Bronchial epithelial cell (primary cell): ENCODE data around the gene ALOXE3. TPM values are rescaled to one million over a fixed set of nuclear protein-coding genes. Genes with fewer than 3 reads are reported as not detected.

Experiments
- DNase-seq: peaks from one replicate; pipeline ENCODE4 v3.0.0-alpha.2; 2010; ENCODE audit warnings: low read depth
- FAIRE-seq: peaks from 2 replicates; lab custom pipeline; 2011; peaks lifted over from hg19 to GRCh38; lab: Jason Lieb, UNC
- H3K27me3 ChIP-seq: 2 replicates; pipeline ENCODE4 v1.5.1; 2011; ENCODE audit warnings: low read length; ENCODE audit not compliant: control insufficient read depth, insufficient read depth
- H3K36me3 ChIP-seq: 2 replicates; pipeline ENCODE4 v1.5.1; 2011; ENCODE audit warnings: low read length; ENCODE audit not compliant: control insufficient read depth, insufficient read depth
- H3K4me3 ChIP-seq: 2 replicates; pipeline ENCODE4 v1.5.1; 2011; ENCODE audit warnings: mild to moderate bottlenecking, low read depth, low read length, control low read depth
- total RNA-seq: library from RNA; depleted of rRNA; stranded (reverse); fragments of >200 nt; gene quantifications from 2 replicates; pipeline ENCODE4 v1.2.1, GENCODE V29; 2014
- TF ChIP-seq, protein P1 (sequence below): IDR thresholded peaks from 2 replicates; pipeline ENCODE4 v1.5.1; 2011; ENCODE audit warnings: mild to moderate bottlenecking, moderate library complexity, low read length, control low read depth, inconsistent platforms; ENCODE audit not compliant: insufficient read depth, severe bottlenecking

Gene ALOXE3
- total RNA-seq, 1 donor from 2014 or later: 1.3 TPM

DNA sequence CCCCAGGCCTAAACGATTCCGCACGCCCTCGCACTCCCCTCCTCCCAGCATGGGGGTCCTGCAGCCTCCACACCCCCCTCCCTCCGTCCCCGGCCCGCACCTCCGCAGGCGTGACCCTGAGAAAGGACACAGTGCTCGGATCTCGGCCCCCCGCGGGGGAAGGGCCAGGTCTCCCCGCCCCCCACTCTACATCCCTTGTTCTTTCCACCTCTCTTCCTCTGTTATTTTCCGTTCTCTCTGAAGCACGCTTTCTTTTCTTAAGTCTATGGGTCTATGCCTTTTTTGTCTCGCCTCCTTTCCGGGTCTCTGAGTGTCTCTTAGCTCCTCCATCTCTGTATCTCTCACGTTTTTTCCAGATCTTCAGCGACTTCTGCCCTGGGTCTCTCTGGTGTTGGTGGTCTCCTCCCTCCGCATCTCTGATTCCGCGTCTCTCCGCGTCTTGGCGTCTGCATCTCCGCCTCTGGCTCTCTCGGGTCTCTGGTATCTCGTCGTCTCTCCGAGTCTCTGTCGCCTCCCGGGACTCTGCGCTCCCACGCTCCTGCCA, 7.7 kb upstream of the ALOXE3 start:
- H3K4me3 ChIP-seq: peak overlapping the region; percentile 69
- no peaks in the 10 kb centered on the region for H3K36me3 ChIP-seq
- peaks cover 3% of the 10 kb centered on the region for H3K27me3 ChIP-seq
- TF ChIP-seq, protein P1, sequence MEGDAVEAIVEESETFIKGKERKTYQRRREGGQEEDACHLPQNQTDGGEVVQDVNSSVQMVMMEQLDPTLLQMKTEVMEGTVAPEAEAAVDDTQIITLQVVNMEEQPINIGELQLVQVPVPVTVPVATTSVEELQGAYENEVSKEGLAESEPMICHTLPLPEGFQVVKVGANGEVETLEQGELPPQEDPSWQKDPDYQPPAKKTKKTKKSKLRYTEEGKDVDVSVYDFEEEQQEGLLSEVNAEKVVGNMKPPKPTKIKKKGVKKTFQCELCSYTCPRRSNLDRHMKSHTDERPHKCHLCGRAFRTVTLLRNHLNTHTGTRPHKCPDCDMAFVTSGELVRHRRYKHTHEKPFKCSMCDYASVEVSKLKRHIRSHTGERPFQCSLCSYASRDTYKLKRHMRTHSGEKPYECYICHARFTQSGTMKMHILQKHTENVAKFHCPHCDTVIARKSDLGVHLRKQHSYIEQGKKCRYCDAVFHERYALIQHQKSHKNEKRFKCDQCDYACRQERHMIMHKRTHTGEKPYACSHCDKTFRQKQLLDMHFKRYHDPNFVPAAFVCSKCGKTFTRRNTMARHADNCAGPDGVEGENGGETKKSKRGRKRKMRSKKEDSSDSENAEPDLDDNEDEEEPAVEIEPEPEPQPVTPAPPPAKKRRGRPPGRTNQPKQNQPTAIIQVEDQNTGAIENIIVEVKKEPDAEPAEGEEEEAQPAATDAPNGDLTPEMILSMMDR: no peak
- FAIRE-seq (no peak), DNase-seq (no peak)

DNA sequence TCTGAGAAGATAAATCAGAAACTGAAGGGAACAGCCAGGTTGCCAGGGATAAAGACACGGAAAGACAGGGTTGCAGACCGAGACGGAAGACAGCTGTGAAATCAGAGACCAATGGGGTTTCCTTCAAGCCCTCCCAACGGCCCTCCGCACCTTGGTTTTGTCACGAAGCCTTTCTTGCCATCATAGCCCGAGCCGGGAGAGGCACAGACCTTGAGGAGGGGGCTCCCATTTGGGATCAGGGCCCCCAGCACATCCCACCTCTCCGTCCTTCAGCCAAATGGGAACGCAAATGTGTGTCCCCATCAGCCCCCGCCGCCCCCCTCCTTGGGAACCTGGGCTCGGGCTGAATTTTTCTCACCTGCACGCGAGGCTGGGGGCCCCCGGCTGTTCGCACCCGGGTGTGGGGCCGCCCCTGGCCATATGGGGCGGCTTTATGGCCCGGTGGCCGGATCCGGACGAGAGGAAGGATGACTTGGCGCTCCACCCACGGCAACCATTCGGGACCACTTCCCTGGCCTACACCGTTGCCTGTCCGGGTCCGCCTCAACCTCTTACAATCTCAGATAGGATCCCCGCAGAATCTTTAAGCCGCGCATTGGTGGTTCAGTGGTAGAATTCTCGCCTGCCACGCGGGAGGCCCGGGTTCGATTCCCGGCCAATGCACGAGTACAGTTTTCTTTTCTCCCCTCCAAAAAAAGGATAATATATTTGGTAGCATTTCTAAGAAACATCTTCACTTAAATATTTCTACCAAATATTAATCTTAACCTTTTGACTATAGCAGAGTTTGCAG, 7.0 kb upstream of the ALOXE3 start:
- Histone ChIP-seq H3K36me3 (no peaks in the 10 kb centered on the region), H3K4me3 (peak overlapping the region; percentile 69), H3K27me3 (peaks cover 3% of the 10 kb centered on the region)
- FAIRE-seq (no peak), DNase-seq (peak; percentile 42)
- TF ChIP-seq, protein P1: no peak

DNA sequence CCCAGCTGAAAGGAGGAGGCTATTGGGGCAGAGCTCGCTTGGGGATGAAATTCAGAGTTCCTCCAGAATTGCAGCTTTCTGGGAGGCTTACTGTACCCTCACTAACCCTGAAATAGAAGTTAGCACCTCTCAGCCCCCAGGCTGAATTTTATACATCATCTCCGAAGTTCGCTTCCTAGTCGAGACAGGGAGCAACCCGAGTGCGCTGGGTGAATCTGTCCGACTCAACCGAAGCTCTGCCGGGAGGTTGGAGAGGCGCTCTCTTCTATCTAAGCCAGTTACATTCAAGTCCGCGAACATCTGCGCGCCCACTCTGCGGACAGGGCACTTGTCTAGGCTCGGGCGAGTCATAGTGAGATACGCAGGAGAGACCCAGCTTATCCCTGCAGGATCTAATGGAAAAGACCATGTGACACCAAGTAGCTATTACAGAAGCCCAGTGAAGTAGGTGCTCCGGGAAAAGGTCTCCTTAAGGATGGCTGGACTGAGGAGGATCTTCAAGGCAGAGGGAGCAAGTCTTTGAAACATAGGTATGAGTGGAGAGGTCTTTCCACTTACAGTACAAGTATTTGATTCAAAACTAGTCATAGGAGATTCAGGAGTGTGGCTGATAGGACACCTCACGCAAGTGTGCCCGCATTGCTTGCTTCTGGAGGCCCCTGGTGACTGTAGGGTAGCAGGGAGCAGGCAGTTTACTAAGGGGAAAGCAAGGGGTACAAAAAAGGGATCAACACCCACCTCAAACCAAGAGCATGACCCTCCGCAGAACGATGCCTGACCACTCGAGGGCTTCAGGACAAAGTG, 6.2 kb upstream of the ALOXE3 start:
- Histone ChIP-seq H3K27me3 (peaks cover 3% of the 10 kb centered on the region), H3K4me3 (peak overlapping the region; percentile 45), H3K36me3 (no peaks in the 10 kb centered on the region)
- DNase-seq: no peak
- TF ChIP-seq, protein P1: no peak
- no peak for FAIRE-seq

DNA sequence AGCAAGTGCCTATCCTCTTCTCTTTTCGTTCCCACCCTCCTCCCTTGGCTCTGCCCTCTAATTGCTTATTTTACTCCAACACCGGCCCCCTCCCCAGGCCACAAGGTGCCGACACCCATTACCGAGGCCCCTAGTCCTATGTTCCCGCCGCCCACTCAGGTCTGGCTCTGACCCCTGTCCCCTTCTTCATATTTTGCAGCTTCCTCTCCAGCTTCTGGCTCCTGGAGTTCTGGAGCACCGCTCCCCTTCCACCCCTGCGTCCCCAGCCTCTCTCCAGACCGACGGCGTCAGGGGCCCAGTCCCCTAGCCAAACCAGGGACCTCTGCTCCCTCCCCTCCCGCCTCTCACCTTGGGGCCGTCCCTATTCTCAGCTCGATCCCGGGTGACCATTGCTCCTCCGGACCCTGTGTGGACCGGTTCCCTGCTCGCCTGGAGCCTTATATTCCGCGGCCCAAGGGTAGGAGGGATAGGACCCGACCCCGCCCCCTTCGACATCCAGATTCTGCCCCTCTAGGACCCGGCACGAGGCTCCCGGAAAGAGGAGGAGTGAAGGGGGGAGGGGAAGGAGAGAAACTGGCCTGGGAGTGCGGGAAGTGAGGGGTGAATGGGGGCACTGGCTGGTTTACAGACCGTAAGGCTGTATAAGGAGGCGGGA, 5.5 kb upstream of the ALOXE3 start, which contains the start of gene HES7:
TSS of gene HES7 (minus strand) at position 412 of the 655 bp plus-strand sequence. CDS start at position 390, 22 bp downstream.
- no peaks in the 10 kb centered on the region for H3K36me3 ChIP-seq
- peaks cover 3% of the 10 kb centered on the region for H3K27me3 ChIP-seq
- TF ChIP-seq, protein P1: no peak
- DNase-seq (no peak), FAIRE-seq (no peak)
- H3K4me3 ChIP-seq: peak within 1 kb of the TSS; percentile 45

DNA sequence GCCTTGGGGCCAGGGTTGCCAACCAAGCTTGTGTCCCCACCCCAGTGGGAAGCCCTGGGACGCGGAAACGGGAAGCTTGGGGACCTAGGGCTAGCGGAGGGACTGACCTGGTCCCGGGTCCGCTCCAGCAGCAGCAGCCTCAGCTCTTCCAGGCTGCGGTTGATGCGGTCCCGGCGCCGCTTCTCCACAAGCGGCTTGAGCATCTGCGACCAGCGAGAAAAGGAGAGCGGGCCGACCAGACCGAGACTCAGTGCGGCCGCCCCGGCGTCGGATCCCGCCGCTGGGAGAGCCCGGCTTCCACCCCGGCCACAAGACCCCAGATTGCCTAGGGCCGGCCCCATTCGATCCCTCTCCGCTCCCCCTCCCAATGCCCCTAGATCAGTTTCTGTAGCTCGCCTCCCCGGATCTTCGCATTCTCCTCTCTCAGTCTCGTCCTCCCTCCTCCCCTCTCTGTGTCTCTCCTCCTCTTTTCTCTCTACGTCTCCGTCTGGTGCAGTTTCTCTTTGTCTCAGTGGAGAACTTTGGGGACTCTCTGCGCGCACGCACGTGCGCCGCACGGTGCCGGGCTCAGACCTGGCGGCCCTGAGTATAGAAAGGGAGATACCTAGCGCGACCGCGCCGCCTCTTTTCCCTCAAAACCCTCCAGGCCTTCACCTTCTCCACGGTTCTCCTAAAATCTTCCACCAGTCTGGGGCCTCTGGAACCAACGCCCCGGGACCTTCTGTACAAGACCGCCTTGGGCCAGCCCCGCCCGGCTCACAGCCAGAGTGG, 4.8 kb upstream of the ALOXE3 start:
- Histone ChIP-seq H3K27me3 (peaks cover 3% of the 10 kb centered on the region), H3K36me3 (no peaks in the 10 kb centered on the region), H3K4me3 (peak overlapping the region; percentile 45)
- DNase-seq (no peak), FAIRE-seq (no peak)
- TF ChIP-seq, protein P1: no peak
